OCI-LY7 (cell line): Measurements from ENCODE around the gene CNTN4. TPM values are rescaled to one million over a fixed set of nuclear protein-coding genes. Genes with fewer than 3 reads are reported as not detected.

Experiments
- BruUV-seq: library from RNA; stranded (reverse); fragments of 400-500 nt; replicated peaks from 2 replicates; lab custom pipeline; 2021; lab: Mats Ljungman, UMichigan
- CTCF ChIA-PET: fragments of 300-600 bp; sonication (Branson Sonifier 250); formaldehyde crosslinking; loops from one replicate; lab custom pipeline; 2022; ENCODE audit warnings: antibody characterized with exemption; ENCODE audit not compliant: unreplicated experiment; lab: Charles Lee
- POLR2A ChIA-PET: fragments of 300-600 bp; sonication (Branson Sonifier 250); formaldehyde crosslinking; loops from one replicate; lab custom pipeline; 2022; ENCODE audit warnings: antibody characterized with exemption; lab: Charles Lee
- DNase-seq: peaks from one replicate; pipeline ENCODE4 v3.0.0-alpha.2; 2015; ENCODE audit warnings: low spot score
- H2AFZ ChIP-seq: fragments of 200-600 bp; sonication (generic), shearing (Covaris generic); 2 replicates; pipeline ENCODE4 v1.6.1; 2014; ENCODE audit warnings: mild to moderate bottlenecking, antibody characterized with exemption, low read length, moderate library complexity
- H3K27ac ChIP-seq: fragments of 200-600 bp; sonication (generic); 2 replicates; pipeline ENCODE4 v1.5.1; 2014; ENCODE audit warnings: mixed run types, low read depth, mild to moderate bottlenecking, moderate library complexity, low read length, inconsistent platforms; ENCODE audit not compliant: poor library complexity, severe bottlenecking
- H3K36me3 ChIP-seq: fragments of 200-600 bp; sonication (generic); 2 replicates; pipeline ENCODE4 v1.6.1; 2014; ENCODE audit warnings: mild to moderate bottlenecking, antibody characterized with exemption, low read length, moderate library complexity, mixed read lengths; ENCODE audit not compliant: insufficient read depth
- H3K4me1 ChIP-seq: fragments of 200-600 bp; sonication (generic); 2 replicates; pipeline ENCODE4 v1.5.1; 2014; ENCODE audit warnings: mild to moderate bottlenecking, low read length; ENCODE audit not compliant: insufficient read depth, poor library complexity, severe bottlenecking
- H3K4me2 ChIP-seq: fragments of 200-600 bp; sonication (generic); 2 replicates; pipeline ENCODE4 v1.6.1; 2014; ENCODE audit warnings: mild to moderate bottlenecking, low read length
- H3K4me3 ChIP-seq: fragments of 200-600 bp; sonication (generic); 2 replicates; pipeline ENCODE4 v1.5.1; 2014; ENCODE audit warnings: mild to moderate bottlenecking, low read depth, low read length; ENCODE audit not compliant: poor library complexity, severe bottlenecking
- H3K79me2 ChIP-seq: fragments of 200-600 bp; sonication (generic); 2 replicates; pipeline ENCODE4 v1.6.1; 2016; ENCODE audit warnings: low read depth, mild to moderate bottlenecking, low read length, moderate library complexity, mixed read lengths; ENCODE audit not compliant: insufficient read depth
- H3K9me2 ChIP-seq: fragments of 200-600 bp; sonication (generic); 2 replicates; pipeline ENCODE4 v1.6.1; 2016; ENCODE audit warnings: mild to moderate bottlenecking, low read length, mixed read lengths; ENCODE audit not compliant: insufficient read depth
- H3K9me3 ChIP-seq: fragments of 200-600 bp; sonication (generic); 2 replicates; pipeline ENCODE4 v1.6.1; 2014; ENCODE audit warnings: mild to moderate bottlenecking, mixed run types, low read length, mixed read lengths
- H4K20me1 ChIP-seq: fragments of 200-600 bp; sonication (generic); 2 replicates; pipeline ENCODE4 v1.6.1; 2014; ENCODE audit warnings: mild to moderate bottlenecking, antibody characterized with exemption, low read length, moderate library complexity, mixed read lengths; ENCODE audit not compliant: insufficient read depth
- CTCF ChIP-seq: fragments of 200-600 bp; sonication (generic); conservative IDR thresholded peaks from 2 replicates; pipeline ENCODE4 v1.5.1; 2014; ENCODE audit warnings: mild to moderate bottlenecking, antibody characterized with exemption, low read length, moderate library complexity, mixed read lengths
- EZH2phosphoT487 ChIP-seq: fragments of 200-600 bp; sonication (generic); IDR thresholded peaks from 2 replicates; pipeline ENCODE4 v1.6.1; 2018; ENCODE audit warnings: low read depth, borderline replicate concordance, mild to moderate bottlenecking, mixed run types, antibody characterized with exemption, low read length, moderate library complexity, mixed read lengths
- intact Hi-C: fragments of 100-400 bp; cut with micrococcal nuclease; formaldehyde crosslinking; loops from one replicate; pipeline ENCODE4 v1.10.0; 2022; ENCODE audit not compliant: unreplicated experiment
- total RNA-seq, 2 experiments: library from RNA; depleted of rRNA in 1 of 2; stranded (reverse); fragments of >200 nt in 1 of 2; shearing (Covaris generic) in 1 of 2; gene quantifications; 2 replicates each; pipeline ENCODE4 v1.2.3, GENCODE V29; 2014 to 2022

CNTN4 gene
- total RNA-seq, 2 experiments from 2014 or later, result not detected

- Histone ChIP-seq H3K27ac (no peak overlapping the region), H3K4me2 (no peak overlapping the region), H3K36me3 (no peaks in the 10 kb centered on the region), H4K20me1 (no peaks in the 10 kb centered on the region), H3K4me1 (no peaks in the 10 kb centered on the region), H2AFZ (no peak overlapping the region), H3K9me2 (no peaks in the 10 kb centered on the region), H3K4me3 (no peak overlapping the region), H3K9me3 (no peaks in the 10 kb centered on the region), H3K79me2 (no peaks in the 10 kb centered on the region)
- no TSS peak for BruUV-seq
- DNase-seq, result no peak
- TF ChIP-seq CTCF, result no peak
- TF ChIP-seq EZH2phosphoT487, result no peak
- POLR2A ChIA-PET, result interaction anchor here (0.6 kb wide), 1 partner anchor 72 kb away, joined by 6 read pairs; no protein-coding TSS in a partner anchor
- CTCF ChIA-PET, result no interaction called here
- intact Hi-C loops, result no loop called here
These were observed 170.1 kb downstream of the CNTN4 start for GRCh38 chr3:2268779-2269178.

GRCh38 chr3:2274526-2274925 is 175.9 kb downstream of the CNTN4 start:
- no TSS peak for BruUV-seq
- H3K36me3 ChIP-seq, result no peaks in the 10 kb centered on the region
- H3K4me3 ChIP-seq, result no peak overlapping the region
- ChIA-PET CTCF (no interaction called here), POLR2A (no interaction called here)
- H3K9me2 ChIP-seq, result no peaks in the 10 kb centered on the region
- no peak overlapping the region for H3K4me2 ChIP-seq
- TF ChIP-seq CTCF (no peak), EZH2phosphoT487 (no peak)
- no peaks in the 10 kb centered on the region for H3K79me2 ChIP-seq
- H3K4me1 ChIP-seq, result no peaks in the 10 kb centered on the region
- intact Hi-C loops, result no loop called here
- DNase-seq, result no peak
- no peaks in the 10 kb centered on the region for H3K9me3 ChIP-seq
- H4K20me1 ChIP-seq, result no peaks in the 10 kb centered on the region
- no peak overlapping the region for H3K27ac ChIP-seq
- no peak overlapping the region for H2AFZ ChIP-seq

- Histone ChIP-seq H3K4me3 (no peak overlapping the region), H3K4me2 (no peak overlapping the region), H3K27ac (no peak overlapping the region), H3K36me3 (no peaks in the 10 kb centered on the region), H3K9me2 (no peaks in the 10 kb centered on the region), H2AFZ (no peak overlapping the region), H3K79me2 (no peaks in the 10 kb centered on the region), H3K9me3 (no peaks in the 10 kb centered on the region), H3K4me1 (no peaks in the 10 kb centered on the region), H4K20me1 (no peaks in the 10 kb centered on the region)
- ChIA-PET CTCF (no interaction called here), POLR2A (no interaction called here)
- TF ChIP-seq CTCF, result no peak
- TF ChIP-seq EZH2phosphoT487, result no peak
- DNase-seq, result no peak
- no TSS peak for BruUV-seq
- intact Hi-C loops, result no loop called here
These were observed 185.2 kb downstream of the CNTN4 start for GRCh38 chr3:2283818-2284217.
